HepG2 (cell line): Measurements from ENCODE around the gene PPP1R9B. TPM values are rescaled to one million over a fixed set of nuclear protein-coding genes. Genes with fewer than 3 reads are reported as not detected.

ENCODE experiments used
- ARID5B ChIP-seq: IDR thresholded peaks from 2 replicates; pipeline ENCODE4 v1.4.0; 2020; ENCODE audit warnings: mild to moderate bottlenecking, missing genetic modification reagents
- BATF2 ChIP-seq: sonication (generic); formaldehyde crosslinking; IDR thresholded peaks from 2 replicates; pipeline ENCODE4 v1.8.0; 2022; ENCODE audit warnings: mild to moderate bottlenecking, missing genetic modification reagents, moderate library complexity
- CBX5 ChIP-seq: sonication (generic); formaldehyde crosslinking; IDR thresholded peaks from 2 replicates; pipeline ENCODE4 v1.4.0; 2020; ENCODE audit warnings: missing genetic modification reagents, borderline replicate concordance
- GATAD1 ChIP-seq: IDR thresholded peaks from 2 replicates; pipeline ENCODE4 v1.6.1; 2016; ENCODE audit warnings: missing genetic modification reagents, missing compliant biosample characterization
- GLI4 ChIP-seq: sonication (generic); formaldehyde crosslinking; IDR thresholded peaks from 2 replicates; pipeline ENCODE4 v1.5.1; 2020; ENCODE audit warnings: missing genetic modification reagents, mild to moderate bottlenecking, moderate library complexity, borderline replicate concordance
- HMG20B ChIP-seq: conservative IDR thresholded peaks from 2 replicates; pipeline ENCODE4 v1.6.1; 2016; ENCODE audit warnings: missing genetic modification reagents, missing compliant biosample characterization
- JUNB ChIP-seq: sonication (generic); formaldehyde crosslinking; IDR thresholded peaks from 2 replicates; pipeline ENCODE4 v1.8.0; 2022; ENCODE audit warnings: missing genetic modification reagents, mild to moderate bottlenecking, borderline replicate concordance
- PCBP2 ChIP-seq: fragments of 200-400 bp; formaldehyde crosslinking; optimal IDR thresholded peaks from 2 replicates; pipeline ENCODE3; 2018; ENCODE audit warnings: low read length, low read depth; ENCODE audit not compliant: poor library complexity, severe bottlenecking
- SOX6 ChIP-seq, 2 experiments: fragments of 450-650 bp in 1 of 2; sonication (generic) in 1 of 2; formaldehyde crosslinking in 1 of 2; IDR thresholded peaks; 2 replicates each; pipeline versions ENCODE4 v1.4.0 to v1.6.1; 2017 to 2020; ENCODE audit warnings: antibody characterized with exemption in 1 of 2, mild to moderate bottlenecking in 1 of 2, missing genetic modification reagents in 1 of 2
- TRIM24 ChIP-seq: sonication (generic); formaldehyde crosslinking; IDR thresholded peaks from 2 replicates; pipeline ENCODE4 v1.8.0; 2022; ENCODE audit warnings: mild to moderate bottlenecking, missing genetic modification reagents
- YEATS4 ChIP-seq: sonication (generic); formaldehyde crosslinking; IDR thresholded peaks from 2 replicates; pipeline ENCODE4 v1.4.0; 2020; ENCODE audit warnings: missing genetic modification reagents, borderline replicate concordance
- ZMAT3 ChIP-seq: sonication (generic); formaldehyde crosslinking; conservative IDR thresholded peaks from 2 replicates; pipeline ENCODE4 v1.7.0; 2021; ENCODE audit warnings: missing genetic modification reagents
- ZNF124 ChIP-seq: sonication (generic); formaldehyde crosslinking; IDR thresholded peaks from 2 replicates; pipeline ENCODE4 v1.4.0; 2020; ENCODE audit warnings: missing genetic modification reagents
- ZNF263 ChIP-seq: sonication (generic); formaldehyde crosslinking; IDR thresholded peaks from 2 replicates; pipeline ENCODE4 v1.4.0; 2020; ENCODE audit warnings: missing genetic modification reagents
- ZNF275 ChIP-seq: sonication (generic); formaldehyde crosslinking; IDR thresholded peaks from 2 replicates; pipeline ENCODE4 v1.8.0; 2022; ENCODE audit warnings: missing genetic modification reagents, mild to moderate bottlenecking, inconsistent platforms, borderline replicate concordance
- ZNF468 ChIP-seq: sonication (generic); formaldehyde crosslinking; IDR thresholded peaks from 2 replicates; pipeline ENCODE4 v1.8.0; 2022; ENCODE audit warnings: mild to moderate bottlenecking, moderate library complexity, missing genetic modification reagents
- ZNF577 ChIP-seq: sonication (generic); formaldehyde crosslinking; IDR thresholded peaks from 2 replicates; pipeline ENCODE4 v1.4.0; 2020; ENCODE audit warnings: mild to moderate bottlenecking, low read depth, missing genetic modification reagents, borderline replicate concordance
- ZNF644 ChIP-seq: IDR thresholded peaks from 2 replicates; pipeline ENCODE4 v1.6.1; 2016; ENCODE audit warnings: low read depth
- polyA plus RNA-seq, 8 experiments: library from polyadenylated mRNA; depleted of rRNA in 3 of 8; stranded (reverse) in 7 of 8; unstranded in 1 of 8; fragments of >200 nt; fragmentation: Illumina TruSeq in 4 of 8; extraction: Trizol in 4 of 8; gene quantifications; 2 replicates each; pipeline versions ENCODE4 v1.2.1 to v1.2.3, GENCODE V29; 2011 to 2016; ENCODE audit warnings: low read depth in 4 of 8, missing spikeins in 1 of 8, mixed read lengths in 1 of 8; ENCODE audit not compliant: insufficient read depth in 1 of 8
- total RNA-seq, 5 experiments: library from RNA; depleted of rRNA; stranded (reverse); fragments of >200 nt; fragmentation: Illumina TruSeq; extraction: Trizol; gene quantifications; 2 replicates each; pipeline ENCODE4 v1.2.3, GENCODE V29; 2016; ENCODE audit warnings: low read depth in 1 of 5
- TF ChIP-seq, protein P1 (sequence below): sonication (generic); formaldehyde crosslinking; IDR thresholded peaks from 2 replicates; pipeline ENCODE4 v1.9.0; 2021; ENCODE audit warnings: missing genetic modification reagents, borderline replicate concordance

Gene PPP1R9B
- total and polyA plus RNA-seq, 2 of the 13 experiments (the other 11 are each of a cell fraction or from before 2014, with no cell fraction given): 9.4 to 15.8 TPM

- TF ChIP-seq SOX6 (IDR thresholded peaks at IDR 0.05): no peak
- no peak for TF ChIP-seq SOX6 (CRISPR knock-in tag; IDR thresholded peaks at IDR 0.05)
- no peak for TF ChIP-seq ZNF577
- no peak for TF ChIP-seq ZNF124 (CRISPR knock-in tag)
- no peak for TF ChIP-seq GATAD1 (CRISPR knock-in tag)
- TF ChIP-seq, protein P1, sequence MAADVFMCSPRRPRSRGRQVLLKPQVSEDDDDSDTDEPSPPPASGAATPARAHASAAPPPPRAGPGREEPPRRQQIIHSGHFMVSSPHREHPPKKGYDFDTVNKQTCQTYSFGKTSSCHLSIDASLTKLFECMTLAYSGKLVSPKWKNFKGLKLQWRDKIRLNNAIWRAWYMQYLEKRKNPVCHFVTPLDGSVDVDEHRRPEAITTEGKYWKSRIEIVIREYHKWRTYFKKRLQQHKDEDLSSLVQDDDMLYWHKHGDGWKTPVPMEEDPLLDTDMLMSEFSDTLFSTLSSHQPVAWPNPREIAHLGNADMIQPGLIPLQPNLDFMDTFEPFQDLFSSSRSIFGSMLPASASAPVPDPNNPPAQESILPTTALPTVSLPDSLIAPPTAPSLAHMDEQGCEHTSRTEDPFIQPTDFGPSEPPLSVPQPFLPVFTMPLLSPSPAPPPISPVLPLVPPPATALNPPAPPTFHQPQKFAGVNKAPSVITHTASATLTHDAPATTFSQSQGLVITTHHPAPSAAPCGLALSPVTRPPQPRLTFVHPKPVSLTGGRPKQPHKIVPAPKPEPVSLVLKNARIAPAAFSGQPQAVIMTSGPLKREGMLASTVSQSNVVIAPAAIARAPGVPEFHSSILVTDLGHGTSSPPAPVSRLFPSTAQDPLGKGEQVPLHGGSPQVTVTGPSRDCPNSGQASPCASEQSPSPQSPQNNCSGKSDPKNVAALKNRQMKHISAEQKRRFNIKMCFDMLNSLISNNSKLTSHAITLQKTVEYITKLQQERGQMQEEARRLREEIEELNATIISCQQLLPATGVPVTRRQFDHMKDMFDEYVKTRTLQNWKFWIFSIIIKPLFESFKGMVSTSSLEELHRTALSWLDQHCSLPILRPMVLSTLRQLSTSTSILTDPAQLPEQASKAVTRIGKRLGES (CRISPR knock-in tag): no peak
- TF ChIP-seq ZNF275 (CRISPR knock-in tag): no peak
- TF ChIP-seq ZMAT3 (CRISPR knock-in tag): peak; percentile 68; the same call in 1 of the 2 replicates
- TF ChIP-seq ZNF644 (CRISPR knock-in tag): no peak
- 0 out of 2 replicates have a peak, but pooled peaks have one; percentile 23 for TF ChIP-seq BATF2 (CRISPR knock-in tag)
- TF ChIP-seq JUNB (CRISPR knock-in tag): no peak
- no peak for TF ChIP-seq HMG20B (CRISPR knock-in tag)
- 0 out of 2 replicates have a peak, but pooled peaks have one; percentile 10 for TF ChIP-seq ZNF263 (CRISPR knock-in tag)
- TF ChIP-seq YEATS4 (CRISPR knock-in tag): no peak
- TF ChIP-seq PCBP2: no peak
- no peak for TF ChIP-seq CBX5 (CRISPR knock-in tag)
- no peak for TF ChIP-seq TRIM24 (CRISPR knock-in tag)
- TF ChIP-seq ARID5B: peak; percentile 9; the same call in 1 of the 2 replicates
- TF ChIP-seq GLI4 (CRISPR knock-in tag): no peak; the same call in 1 of the 2 replicates
- no peak for TF ChIP-seq ZNF468 (CRISPR knock-in tag)
Measured at GRCh38 chr17:50111673-50112655, 38.5 kb downstream of the PPP1R9B start (continued).
